ENCODE results near the gene RERE. TPM values are rescaled to one million over a fixed set of nuclear protein-coding genes. Genes with fewer than 3 reads are reported as not detected.
A peak's percentile ranks its signal among the peaks of the same experiment; 100 is the strongest.

RERE gene
- total RNA-seq, 1 donor from 2014 or later, result 64.6 TPM

DNA sequence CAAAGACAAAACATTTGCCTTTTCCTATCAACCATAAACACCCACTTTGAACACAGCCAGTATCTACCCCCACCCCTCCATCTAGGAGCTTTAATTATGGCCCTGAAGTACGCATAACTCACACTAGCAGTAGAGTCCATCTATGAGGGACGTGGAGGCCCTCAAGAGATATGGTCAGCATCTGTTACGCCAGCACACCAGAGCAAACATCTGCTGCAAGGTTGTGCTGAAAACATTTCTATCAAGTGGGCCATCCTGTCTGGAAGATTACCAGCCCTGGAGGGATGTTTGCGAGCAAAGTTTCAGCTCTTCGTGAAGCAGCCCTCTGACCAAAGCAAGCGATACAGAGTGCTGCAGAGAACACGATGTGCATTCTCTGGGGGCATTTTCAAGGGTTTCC is 424.9 kb downstream of the RERE start:
- Histone ChIP-seq H3K27me3 (no peaks in the 10 kb centered on the region), H3K27ac (no peak overlapping the region), H3K9me3 (no peaks in the 10 kb centered on the region), H3K36me3 (peaks cover 9 to 17% of the 10 kb centered on the region in 2 donors), H3K4me1 (peaks cover 0 to 63% of the 10 kb centered on the region in 2 donors), H3K4me3 (no peak overlapping the region)
- intact Hi-C loops (cut with DNase I), result no loop called here
- no peak for DNase-seq (ENCODE audit: low spot score in 2 of 2)
- no peak for TF ChIP-seq CTCF (IDR thresholded peaks at IDR 0.05)

DNA sequence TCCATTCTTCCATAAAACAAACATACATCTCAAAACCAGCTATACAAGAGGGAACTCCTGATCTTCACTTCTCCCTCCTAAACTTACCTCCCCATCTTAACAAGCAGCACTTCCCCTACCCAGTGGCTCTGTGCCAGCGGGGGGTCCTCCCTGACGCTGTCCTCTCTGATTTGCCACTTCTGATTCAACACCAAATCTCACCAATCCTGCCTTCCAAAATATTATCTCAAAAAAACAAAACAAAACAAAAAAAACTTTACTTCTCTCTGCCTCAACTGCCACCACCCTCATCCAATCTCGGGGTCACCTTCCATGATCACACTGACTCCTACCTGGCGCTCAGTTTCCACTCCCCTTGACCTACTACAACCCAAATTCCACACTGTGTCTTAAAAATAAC is 426.7 kb downstream of the RERE start:
- intact Hi-C loops (cut with DNase I), result no loop called here
- DNase-seq (ENCODE audit: low spot score in 2 of 2), result no peak
- TF ChIP-seq CTCF (IDR thresholded peaks at IDR 0.05), result no peak
- H3K27ac ChIP-seq, result peak overlapping the region in 1 of 2 donors; percentile 32
- no peaks in the 10 kb centered on the region for H3K9me3 ChIP-seq
- H3K36me3 ChIP-seq, result peaks cover 9 to 17% of the 10 kb centered on the region in 2 donors
- H3K4me3 ChIP-seq, result no peak overlapping the region
- no peaks in the 10 kb centered on the region for H3K27me3 ChIP-seq
- H3K4me1 ChIP-seq, result peaks cover 0 to 50% of the 10 kb centered on the region in 2 donors

DNA sequence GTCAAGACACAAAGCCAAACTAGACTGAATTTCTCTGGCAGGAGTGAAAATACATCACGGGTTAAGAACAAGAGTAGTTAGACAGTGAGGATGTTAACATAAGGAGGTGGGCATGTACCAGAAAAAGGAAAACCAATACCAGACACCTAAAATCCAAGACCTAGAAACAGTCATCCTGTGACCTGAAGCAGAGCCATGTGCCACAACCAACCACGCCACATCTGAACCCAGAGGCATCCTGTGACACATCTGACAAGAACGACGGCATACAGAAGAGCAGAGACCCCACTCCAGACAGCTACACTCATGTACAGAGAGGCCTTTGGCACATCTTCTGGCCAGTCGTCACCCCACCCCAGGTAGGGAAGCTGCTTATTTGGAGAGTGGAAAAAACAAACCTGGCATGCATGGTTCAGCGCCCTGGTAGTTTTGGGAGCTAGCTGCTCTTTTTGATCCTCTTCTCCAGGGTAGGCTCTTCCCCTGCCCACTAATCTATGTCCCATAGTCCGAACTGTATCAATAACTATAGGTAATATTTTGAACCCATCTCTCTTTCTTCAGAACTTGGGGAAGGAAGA is 427.4 kb downstream of the RERE start:
- no peak for TF ChIP-seq CTCF (IDR thresholded peaks at IDR 0.05)
- H3K9me3 ChIP-seq, result no peaks in the 10 kb centered on the region
- H3K36me3 ChIP-seq, result peaks cover 9 to 17% of the 10 kb centered on the region in 2 donors
- H3K4me3 ChIP-seq, result no peak overlapping the region
- no peaks in the 10 kb centered on the region for H3K27me3 ChIP-seq
- no peak for DNase-seq (ENCODE audit: low spot score in 2 of 2)
- intact Hi-C loops (cut with DNase I), result no loop called here
- H3K4me1 ChIP-seq, result peaks cover 0 to 47% of the 10 kb centered on the region in 2 donors
- peak overlapping the region in 1 of 2 donors; percentile 32 for H3K27ac ChIP-seq

GRCh38 chr1:8388732-8389562 is 428.5 kb downstream of the RERE start:
- no peak for DNase-seq (ENCODE audit: low spot score in 2 of 2)
- H3K36me3 ChIP-seq, result peaks cover 11 to 17% of the 10 kb centered on the region in 2 donors
- peaks cover 0 to 38% of the 10 kb centered on the region in 2 donors for H3K4me1 ChIP-seq
- no peaks in the 10 kb centered on the region for H3K9me3 ChIP-seq
- H3K4me3 ChIP-seq, result no peak overlapping the region
- TF ChIP-seq CTCF (IDR thresholded peaks at IDR 0.05), result no peak
- no peak overlapping the region for H3K27ac ChIP-seq
- intact Hi-C loops (cut with DNase I), result no loop called here
- no peaks in the 10 kb centered on the region for H3K27me3 ChIP-seq

DNA sequence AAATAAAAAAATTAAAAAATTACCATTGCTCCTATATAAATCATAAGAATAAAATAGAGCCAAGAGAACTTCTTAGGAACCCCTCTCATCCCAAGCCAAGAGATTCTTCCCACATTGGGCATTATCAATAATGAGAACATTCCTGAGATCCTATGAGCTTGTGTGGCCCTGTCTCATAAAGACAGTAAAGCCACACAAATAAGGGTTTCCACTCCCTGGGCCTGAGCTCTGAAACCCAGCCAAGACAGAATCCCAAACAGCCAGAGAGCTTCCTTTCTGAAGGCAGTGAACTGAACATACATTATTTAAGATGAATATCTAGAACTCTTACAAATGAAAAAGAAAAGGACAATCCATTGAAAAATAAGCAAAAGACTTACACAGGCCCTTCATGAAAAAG is 431.2 kb downstream of the RERE start:
- no peaks in the 10 kb centered on the region for H3K27me3 ChIP-seq
- DNase-seq (ENCODE audit: low spot score in 2 of 2), result no peak
- no peak for TF ChIP-seq CTCF (IDR thresholded peaks at IDR 0.05)

More for the DNA sequence above, 431.2 kb downstream of the RERE start:
- H3K4me1 ChIP-seq, result peaks cover 4 to 42% of the 10 kb centered on the region in 2 donors
- no peak overlapping the region for H3K27ac ChIP-seq
- H3K9me3 ChIP-seq, result no peaks in the 10 kb centered on the region
- no peak overlapping the region for H3K4me3 ChIP-seq
- intact Hi-C loops (cut with DNase I), result no loop called here
- H3K36me3 ChIP-seq, result peaks cover 11 to 17% of the 10 kb centered on the region in 2 donors
